ENCODE results near the gene ITPK1. TPM values are rescaled to one million over a fixed set of nuclear protein-coding genes. Genes with fewer than 3 reads are reported as not detected.

ITPK1 gene
- total and polyA plus RNA-seq, 2 donors (not counting 3 experiments of a cell fraction or from before 2014, with no cell fraction given) = 39.6 to 51.8 TPM

DNA sequence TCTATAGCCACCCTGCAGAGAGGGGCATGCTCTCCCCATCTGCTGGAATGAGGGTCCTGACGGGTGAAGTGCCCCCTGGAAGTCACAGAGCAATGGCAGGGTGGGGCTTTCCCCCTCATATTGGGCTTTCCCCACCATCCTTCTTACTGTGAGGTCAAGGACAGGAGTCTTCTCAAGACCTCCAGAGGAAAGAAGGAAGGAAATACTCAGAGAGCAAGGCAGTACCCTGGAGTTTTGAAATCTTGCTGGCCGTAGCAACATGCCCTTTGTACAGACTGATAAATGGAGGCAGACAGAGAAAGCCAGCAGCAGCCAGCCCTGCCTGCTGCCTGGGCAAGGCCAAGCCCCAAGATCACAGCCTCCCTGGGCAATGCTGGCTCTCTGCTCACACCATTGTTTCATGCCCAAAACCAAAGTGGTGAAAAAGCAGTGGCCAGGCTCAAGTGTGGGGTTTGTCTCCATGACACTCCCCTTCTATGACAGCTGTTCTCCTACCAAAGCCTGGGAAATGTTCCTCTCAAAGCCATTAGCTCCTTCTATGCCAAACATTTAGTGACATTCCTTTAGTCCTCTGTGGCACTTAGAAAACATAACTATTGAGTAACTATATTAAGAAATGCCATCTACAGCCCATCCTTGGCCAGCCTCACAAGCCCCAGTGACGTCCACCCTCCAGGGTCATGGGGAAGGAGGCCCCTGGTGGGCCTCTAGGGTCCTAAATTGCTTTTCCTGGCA lies 13.2 kb upstream of the ITPK1 start:
- H3K79me2 ChIP-seq (ENCODE audit: control insufficient read depth, insufficient read depth, low read length) = no peaks in the 10 kb centered on the region
- no peak overlapping the region for H3K9ac ChIP-seq (replicated peaks; ENCODE audit: extremely low read depth, insufficient read depth, low read length)
- H3K9me1 ChIP-seq (replicated peaks; ENCODE audit: control insufficient read depth, extremely low read depth, insufficient read depth, low read length) = no peaks in the 10 kb centered on the region
- CTCF ChIA-PET = interaction anchor here (3.7 kb wide), 1 partner anchor 16 kb away, joined by 14 read pairs; no protein-coding TSS in a partner anchor
- no peak overlapping the region for H2AFZ ChIP-seq (ENCODE audit: low read depth, low read length)
- H3K27ac ChIP-seq (ENCODE audit: insufficient read depth, low read depth, low read length) = no peak overlapping the region
- FAIRE-seq = no peak
- no peak for DNase-seq (ENCODE audit: low read depth, low spot score)
- no peak overlapping the region for H3K4me3 ChIP-seq (replicated peaks in 1 of 3; ENCODE audit: insufficient read depth in 1 of 3, low read depth in 1 of 3, low read length in 3 of 3)
- H3K9me3 ChIP-seq (replicated peaks; ENCODE audit: control insufficient read depth, insufficient read depth, low read length) = no peaks in the 10 kb centered on the region
- H3K36me3 ChIP-seq (ENCODE audit: control insufficient read depth in 2 of 2, extremely low read depth in 1 of 2, insufficient read depth in 2 of 2, low read length in 2 of 2) = no peaks in the 10 kb centered on the region
- TF ChIP-seq MYC (IDR thresholded peaks at IDR 0.05; ENCODE audit: low read depth, low read length) (no peak), FOS (IDR thresholded peaks at IDR 0.05; ENCODE audit: borderline replicate concordance, insufficient read depth, low read length) (no peak)
- POLR2A ChIA-PET = no interaction called here
- H3K27me3 ChIP-seq (ENCODE audit: control insufficient read depth in 2 of 2, insufficient read depth in 2 of 2, low read length in 2 of 2) = peaks cover 0 to 3% of the 10 kb centered on the region in 2 experiments
- no peaks in the 10 kb centered on the region for H4K20me1 ChIP-seq (replicated peaks; ENCODE audit: control insufficient read depth, extremely low read depth, insufficient read depth, low read length)
- intact Hi-C loops (cut with micrococcal nuclease) (no loop called here), dilution Hi-C loops (cut with MboI; ENCODE audit: extremely low pct_ligation_motif_present, low sequenced_read_pairs) (loop anchor here (25.0 kb wide), 1 partner anchor 167 kb away; no protein-coding TSS in a partner anchor)
- no peaks in the 10 kb centered on the region for H3K4me1 ChIP-seq (ENCODE audit: control insufficient read depth, extremely low read depth, insufficient read depth, low read length)
- no TSS peak for BruUV-seq (replicated peaks)
- H3K4me2 ChIP-seq (ENCODE audit: insufficient read depth, low read length) = no peak overlapping the region

DNA sequence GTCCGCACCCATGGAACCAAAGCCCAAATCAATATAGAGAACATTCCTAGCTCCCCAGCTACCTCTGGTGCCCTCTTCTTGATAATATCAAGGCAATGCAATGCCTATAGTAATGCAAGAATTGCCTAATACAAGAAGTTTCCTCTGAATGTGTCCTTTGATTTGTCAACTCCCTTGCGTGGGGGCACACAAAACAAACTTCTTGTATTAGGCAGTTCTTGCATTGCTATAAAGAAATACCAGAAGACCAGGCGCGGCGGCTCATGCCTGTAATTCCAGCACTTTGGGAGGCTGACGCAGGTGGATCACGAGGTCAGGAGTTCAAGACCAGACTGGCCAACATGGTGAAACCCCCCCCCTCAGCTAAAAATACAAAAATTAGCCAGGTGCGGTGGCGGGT lies 10.4 kb upstream of the ITPK1 start:
- Histone ChIP-seq H3K79me2 (ENCODE audit: control insufficient read depth, insufficient read depth, low read length) (no peaks in the 10 kb centered on the region), H3K27me3 (ENCODE audit: control insufficient read depth in 2 of 2, insufficient read depth in 2 of 2, low read length in 2 of 2) (peaks cover 0 to 3% of the 10 kb centered on the region in 2 experiments), H4K20me1 (replicated peaks; ENCODE audit: control insufficient read depth, extremely low read depth, insufficient read depth, low read length) (no peaks in the 10 kb centered on the region), H3K9ac (replicated peaks; ENCODE audit: extremely low read depth, insufficient read depth, low read length) (no peak overlapping the region), H3K9me1 (replicated peaks; ENCODE audit: control insufficient read depth, extremely low read depth, insufficient read depth, low read length) (no peaks in the 10 kb centered on the region), H3K9me3 (replicated peaks; ENCODE audit: control insufficient read depth, insufficient read depth, low read length) (no peaks in the 10 kb centered on the region), H3K4me2 (ENCODE audit: insufficient read depth, low read length) (no peak overlapping the region), H3K27ac (ENCODE audit: insufficient read depth, low read depth, low read length) (no peak overlapping the region), H3K4me1 (ENCODE audit: control insufficient read depth, extremely low read depth, insufficient read depth, low read length) (no peaks in the 10 kb centered on the region), H3K4me3 (replicated peaks in 1 of 3; ENCODE audit: insufficient read depth in 1 of 3, low read depth in 1 of 3, low read length in 3 of 3) (no peak overlapping the region), H2AFZ (ENCODE audit: low read depth, low read length) (no peak overlapping the region), H3K36me3 (ENCODE audit: control insufficient read depth in 2 of 2, extremely low read depth in 1 of 2, insufficient read depth in 2 of 2, low read length in 2 of 2) (no peaks in the 10 kb centered on the region)
- ChIA-PET CTCF (interaction anchor here (1.4 to 3.7 kb wide), 2 partner anchors 13 to 174 kb away, joined by 5 to 14 read pairs; no protein-coding TSS in a partner anchor), POLR2A (no interaction called here)
- no TSS peak for BruUV-seq (replicated peaks)
- dilution Hi-C loops (cut with MboI; ENCODE audit: extremely low pct_ligation_motif_present, low sequenced_read_pairs) = loop anchor here (25.0 kb wide), 1 partner anchor 164 kb away; no protein-coding TSS in a partner anchor
- DNase-seq (ENCODE audit: low read depth, low spot score) (no peak), FAIRE-seq (no peak)
- intact Hi-C loops (cut with micrococcal nuclease) = no loop called here
- TF ChIP-seq JUN (IDR thresholded peaks at IDR 0.05; ENCODE audit: borderline replicate concordance, insufficient read depth, insufficient read length, low read depth) (no peak), EZH2 (IDR thresholded peaks at IDR 0.05; ENCODE audit: borderline replicate concordance, low read depth, low read length, severe bottlenecking) (no peak), MYC (IDR thresholded peaks at IDR 0.05; ENCODE audit: low read depth, low read length) (no peak), GATA2 (IDR thresholded peaks at IDR 0.05; ENCODE audit: insufficient read depth, insufficient read length, low read depth, low read length) (no peak), FOS (IDR thresholded peaks at IDR 0.05; ENCODE audit: borderline replicate concordance, insufficient read depth, low read length) (no peak)
- TF ChIP-seq, protein P1, sequence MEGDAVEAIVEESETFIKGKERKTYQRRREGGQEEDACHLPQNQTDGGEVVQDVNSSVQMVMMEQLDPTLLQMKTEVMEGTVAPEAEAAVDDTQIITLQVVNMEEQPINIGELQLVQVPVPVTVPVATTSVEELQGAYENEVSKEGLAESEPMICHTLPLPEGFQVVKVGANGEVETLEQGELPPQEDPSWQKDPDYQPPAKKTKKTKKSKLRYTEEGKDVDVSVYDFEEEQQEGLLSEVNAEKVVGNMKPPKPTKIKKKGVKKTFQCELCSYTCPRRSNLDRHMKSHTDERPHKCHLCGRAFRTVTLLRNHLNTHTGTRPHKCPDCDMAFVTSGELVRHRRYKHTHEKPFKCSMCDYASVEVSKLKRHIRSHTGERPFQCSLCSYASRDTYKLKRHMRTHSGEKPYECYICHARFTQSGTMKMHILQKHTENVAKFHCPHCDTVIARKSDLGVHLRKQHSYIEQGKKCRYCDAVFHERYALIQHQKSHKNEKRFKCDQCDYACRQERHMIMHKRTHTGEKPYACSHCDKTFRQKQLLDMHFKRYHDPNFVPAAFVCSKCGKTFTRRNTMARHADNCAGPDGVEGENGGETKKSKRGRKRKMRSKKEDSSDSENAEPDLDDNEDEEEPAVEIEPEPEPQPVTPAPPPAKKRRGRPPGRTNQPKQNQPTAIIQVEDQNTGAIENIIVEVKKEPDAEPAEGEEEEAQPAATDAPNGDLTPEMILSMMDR (IDR thresholded peaks at IDR 0.05; ENCODE audit: extremely low read depth in 1 of 2, insufficient read depth in 1 of 2, low read depth in 1 of 2, low read length in 2 of 2) = no peak
